Fibroblast of mammary gland (primary cell): Measurements from ENCODE around the gene DDIT4.

ENCODE experiments used
- DNase-seq: peaks from one replicate; pipeline ENCODE4 v3.0.0-alpha.2; 2010; ENCODE audit warnings: low read depth
- H3K4me3 ChIP-seq: 2 replicates; pipeline ENCODE4 v1.5.1; 2011; ENCODE audit warnings: low read depth, mild to moderate bottlenecking, low read length, moderate library complexity; ENCODE audit not compliant: control insufficient read depth
- CTCF ChIP-seq: conservative IDR thresholded peaks from 2 replicates; pipeline ENCODE4 v1.5.1; 2011; ENCODE audit warnings: low read depth, low read length, inconsistent platforms; ENCODE audit not compliant: control insufficient read depth, insufficient read depth

The DDIT4 gene

GRCh38 chr10:72315054-72315453 is 41.3 kb downstream of the DDIT4 start:
- DNase-seq: no peak
- H3K4me3 ChIP-seq: no peak overlapping the region
- TF ChIP-seq CTCF: no peak

- DNase-seq: peak; percentile 91
- H3K4me3 ChIP-seq: no peak overlapping the region
- no peak for TF ChIP-seq CTCF
These were observed 42.1 kb downstream of the DDIT4 start for GRCh38 chr10:72315611-72316385.

- TF ChIP-seq CTCF: no peak
- H3K4me3 ChIP-seq: no peak overlapping the region
- no peak for DNase-seq
These were observed 42.6 kb downstream of the DDIT4 start for GRCh38 chr10:72316386-72316700.

- no peak for DNase-seq
- no peak for TF ChIP-seq CTCF
- H3K4me3 ChIP-seq: no peak overlapping the region
These were observed 43.2 kb downstream of the DDIT4 start for GRCh38 chr10:72316748-72317435.

- no peak overlapping the region for H3K4me3 ChIP-seq
- no peak for DNase-seq
- no peak for TF ChIP-seq CTCF
These were observed 44.9 kb downstream of the DDIT4 start for GRCh38 chr10:72318418-72319262.

- DNase-seq: peak; percentile 89
- peak overlapping the region; percentile 17 for H3K4me3 ChIP-seq
- no peak for TF ChIP-seq CTCF
These were observed 45.9 kb downstream of the DDIT4 start for GRCh38 chr10:72319416-72320254.
